Esophagus muscularis mucosa (tissue), 4 donors: ENCODE measurements around the gene ASS1.

ENCODE experiments used
- CTCF ChIP-seq, 3 experiments: fragments of 200-600 bp in 2 of 3; fragments of 450-650 bp in 1 of 3; sonication (generic) in 2 of 3; IDR thresholded peaks; one replicate each; pipeline ENCODE4 v1.5.1; 2017 to 2019; ENCODE audit warnings: antibody characterized with exemption in 3 of 3, mild to moderate bottlenecking in 2 of 3, moderate library complexity in 1 of 3
- EP300 ChIP-seq: sonication (generic); formaldehyde crosslinking; IDR thresholded peaks from one replicate; pipeline ENCODE4 v1.6.1; 2017; ENCODE audit warnings: antibody characterized with exemption
- POLR2A ChIP-seq: fragments of 450-650 bp; IDR thresholded peaks from one replicate; pipeline ENCODE4 v1.6.1; 2017; ENCODE audit warnings: antibody characterized with exemption, moderate library complexity, mild to moderate bottlenecking, low read depth
- POLR2AphosphoS5 ChIP-seq, 2 donors: sonication (generic); formaldehyde crosslinking; IDR thresholded peaks; one replicate each; pipeline ENCODE4 v1.6.1; 2017; ENCODE audit warnings: antibody characterized with exemption in 2 of 2

GRCh38 chr9:130528674-130529073 lies 83.9 kb downstream of the ASS1 start:
- TF ChIP-seq CTCF (IDR thresholded peaks at IDR 0.05) (no peak), POLR2AphosphoS5 (IDR thresholded peaks at IDR 0.05) (no peak), POLR2A (no peak), EP300 (no peak)
